Nephron progenitor cell (in vitro differentiated cells): ENCODE data around the gene EPHB1.
"Not testable (repeated sequence)": the region's sequence is repeated elsewhere in the genome, so short reads cannot be mapped to it uniquely, and the experiment has no call there.

ENCODE experiments used
- DNase-seq: peaks from one replicate; pipeline ENCODE4 v3.0.0; 2021
- H3K27ac Mint-ChIP-seq: 2 replicates; pipeline ENCODE4 v1.8.0; 2021; ENCODE audit warnings: mild to moderate bottlenecking, moderate library complexity, mixed read lengths
- H3K27me3 Mint-ChIP-seq: 2 replicates; pipeline ENCODE4 v1.8.0; 2021; ENCODE audit warnings: mild to moderate bottlenecking, low read depth, mixed read lengths; ENCODE audit not compliant: poor library complexity
- H3K36me3 Mint-ChIP-seq: 2 replicates; pipeline ENCODE4 v1.8.0; 2021; ENCODE audit warnings: low read depth, mixed read lengths
- H3K4me1 Mint-ChIP-seq: 2 replicates; pipeline ENCODE4 v1.8.0; 2021; ENCODE audit warnings: mixed read lengths
- H3K4me3 Mint-ChIP-seq: 2 replicates; pipeline ENCODE4 v1.8.0; 2021; ENCODE audit warnings: mild to moderate bottlenecking, moderate library complexity, mixed read lengths
- H3K9me3 Mint-ChIP-seq: 2 replicates; pipeline ENCODE4 v1.8.0; 2021; ENCODE audit warnings: mild to moderate bottlenecking, moderate library complexity, mixed read lengths
- CTCF ChIP-seq: fragments of 200-600 bp; sonication (generic); IDR thresholded peaks from 2 replicates; pipeline ENCODE4 v1.5.0; 2021; ENCODE audit warnings: antibody characterized with exemption

EPHB1 gene

DNA sequence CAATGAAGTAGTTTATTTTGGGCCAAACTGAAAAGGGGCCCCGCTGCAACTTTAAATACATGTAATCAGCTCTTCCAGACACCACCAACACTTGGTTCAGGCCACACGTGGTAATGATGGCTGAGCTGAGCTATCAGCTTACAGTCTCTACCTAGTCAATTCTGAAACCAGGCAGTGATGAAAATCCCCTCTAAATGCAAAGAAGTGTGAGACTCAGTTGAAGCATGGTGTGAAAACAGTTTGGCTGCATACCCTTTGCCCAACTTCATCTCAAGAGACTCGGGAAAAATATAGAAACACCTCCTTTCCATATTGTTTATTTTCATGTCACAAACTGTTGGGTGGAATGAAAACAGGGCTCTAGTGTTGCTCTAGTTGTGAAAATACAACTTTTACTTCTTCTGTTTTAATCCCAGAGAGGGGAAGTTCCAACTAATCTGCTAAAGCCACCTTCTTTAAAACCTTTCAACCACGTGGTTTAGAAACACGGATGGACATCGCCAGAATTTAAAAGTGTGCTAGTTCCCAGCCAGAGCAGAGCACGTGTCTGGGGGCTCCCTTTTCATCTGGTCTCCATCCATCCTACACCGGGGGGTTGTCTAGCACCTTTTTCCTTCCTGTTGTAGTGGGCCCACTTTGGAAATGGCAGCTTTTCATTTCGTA, 229.1 kb downstream of the EPHB1 start:
- no peak overlapping the region for H3K27ac Mint-ChIP-seq
- no peak for DNase-seq
- no peak overlapping the region for H3K4me3 Mint-ChIP-seq
- peaks cover 9% of the 10 kb centered on the region for H3K9me3 Mint-ChIP-seq
- no peaks in the 10 kb centered on the region for H3K36me3 Mint-ChIP-seq
- H3K27me3 Mint-ChIP-seq, result no peaks in the 10 kb centered on the region
- TF ChIP-seq CTCF, result no peak
- H3K4me1 Mint-ChIP-seq, result peaks cover 22% of the 10 kb centered on the region

DNA sequence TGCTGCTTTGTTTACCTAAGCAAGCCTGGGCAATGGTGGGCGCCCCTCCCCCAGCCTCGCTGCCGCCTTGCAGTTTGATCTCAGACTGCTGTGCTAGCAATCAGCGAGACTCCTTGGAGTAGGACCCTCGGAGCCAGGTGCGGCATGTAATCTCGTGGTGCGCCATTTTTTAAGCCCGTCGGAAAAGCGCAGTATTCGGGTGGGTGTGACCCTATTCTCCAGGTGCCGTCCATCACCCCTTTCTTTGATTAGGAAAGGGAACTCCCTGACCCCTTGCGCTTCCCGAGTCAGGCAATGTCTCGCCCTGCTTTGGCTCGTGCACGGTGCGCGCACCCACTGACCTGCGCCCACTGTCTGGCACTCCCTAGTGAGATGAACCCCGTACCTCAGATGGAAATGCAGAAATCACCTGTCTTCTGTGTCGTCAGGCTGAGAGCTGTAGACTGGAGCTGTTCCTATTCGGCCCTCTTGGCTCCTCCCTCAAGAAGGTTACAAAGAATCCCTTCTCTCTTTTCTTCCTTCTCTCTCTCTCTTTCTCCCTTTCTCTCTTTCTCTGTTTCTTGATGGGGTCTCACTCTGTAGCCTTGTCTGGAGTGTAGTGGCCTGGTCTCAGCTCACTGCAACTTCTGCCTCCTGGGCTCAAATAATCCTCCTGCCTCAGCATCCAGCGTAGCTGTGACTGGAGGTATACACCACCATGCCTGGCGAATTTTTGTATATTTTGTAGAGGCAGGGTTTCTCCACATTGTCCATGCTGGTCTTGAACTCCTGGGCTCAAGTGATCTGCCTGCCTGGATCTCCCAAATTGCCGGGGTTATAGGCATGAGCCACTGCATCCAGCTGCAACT, 235.9 kb downstream of the EPHB1 start:
- not testable (repeated sequence) for DNase-seq, H3K27me3 Mint-ChIP-seq, H3K9me3 Mint-ChIP-seq, H3K36me3 Mint-ChIP-seq
- Mint-ChIP-seq H3K27ac (peak overlapping the region; percentile 70), H3K4me3 (peak overlapping the region; percentile 85), H3K4me1 (peaks cover 54% of the 10 kb centered on the region)

DNA sequence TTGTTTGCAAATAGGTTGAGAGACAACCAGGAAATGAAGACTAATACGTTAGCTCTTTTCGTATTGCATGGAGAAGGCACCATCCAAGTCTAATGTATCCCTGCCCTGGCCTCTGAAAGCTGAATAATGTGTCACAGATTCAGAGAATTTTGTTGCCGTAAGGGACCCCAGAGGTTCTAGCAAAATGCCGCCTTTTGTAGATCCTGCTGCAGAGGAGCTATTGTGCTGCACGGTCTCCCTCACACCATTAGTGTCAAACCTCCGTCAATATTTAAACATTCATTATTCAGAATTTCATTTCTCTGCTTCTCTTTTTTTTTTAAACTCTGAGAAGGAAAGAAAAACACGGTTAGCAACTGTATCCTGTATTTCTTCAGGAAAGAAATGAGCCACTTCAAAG, 238.7 kb downstream of the EPHB1 start:
- no peak for DNase-seq
- Mint-ChIP-seq H3K4me1 (peaks cover 81% of the 10 kb centered on the region), H3K9me3 (peaks cover 9% of the 10 kb centered on the region), H3K27me3 (peaks cover 3% of the 10 kb centered on the region), H3K4me3 (no peak overlapping the region), H3K36me3 (no peaks in the 10 kb centered on the region), H3K27ac (no peak overlapping the region)
- TF ChIP-seq CTCF, result no peak

DNA sequence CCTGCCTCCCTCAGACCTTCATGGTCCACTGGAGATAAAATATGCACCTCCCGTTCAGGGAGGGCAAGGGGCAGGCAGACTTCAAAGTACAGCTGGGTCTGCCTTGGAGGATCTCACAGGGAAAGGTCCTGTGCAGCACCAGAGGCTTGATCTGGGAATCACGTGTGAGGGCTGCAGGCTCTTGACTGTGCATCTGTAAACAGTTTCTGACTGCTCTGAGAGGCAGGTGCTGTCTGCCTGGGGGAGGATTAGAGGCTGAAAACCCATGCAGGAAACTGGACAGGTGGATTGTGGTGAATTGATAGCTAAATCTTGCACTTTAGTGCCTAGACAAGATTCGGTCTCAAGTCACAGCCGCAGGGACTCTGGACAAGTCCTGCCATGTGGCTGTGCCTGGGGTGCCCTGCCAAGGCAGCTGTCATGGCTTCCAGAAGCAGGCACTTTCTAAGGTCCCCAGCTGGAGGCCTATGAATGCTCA, 239.3 kb downstream of the EPHB1 start:
- Mint-ChIP-seq H3K36me3 (no peaks in the 10 kb centered on the region), H3K27ac (no peak overlapping the region), H3K4me3 (peak overlapping the region; percentile 25), H3K27me3 (peaks cover 3% of the 10 kb centered on the region), H3K4me1 (peaks cover 83% of the 10 kb centered on the region), H3K9me3 (peaks cover 8% of the 10 kb centered on the region)
- TF ChIP-seq CTCF, result no peak
- peak; percentile 67 for DNase-seq

GRCh38 chr3:135034891-135035440, 239.9 kb downstream of the EPHB1 start:
- DNase-seq, result no peak
- H3K27me3 Mint-ChIP-seq, result peaks cover 3% of the 10 kb centered on the region
- no peaks in the 10 kb centered on the region for H3K36me3 Mint-ChIP-seq
- no peak overlapping the region for H3K4me3 Mint-ChIP-seq
- peaks cover 8% of the 10 kb centered on the region for H3K9me3 Mint-ChIP-seq
- TF ChIP-seq CTCF, result no peak
- H3K27ac Mint-ChIP-seq, result no peak overlapping the region
- peaks cover 84% of the 10 kb centered on the region for H3K4me1 Mint-ChIP-seq

DNA sequence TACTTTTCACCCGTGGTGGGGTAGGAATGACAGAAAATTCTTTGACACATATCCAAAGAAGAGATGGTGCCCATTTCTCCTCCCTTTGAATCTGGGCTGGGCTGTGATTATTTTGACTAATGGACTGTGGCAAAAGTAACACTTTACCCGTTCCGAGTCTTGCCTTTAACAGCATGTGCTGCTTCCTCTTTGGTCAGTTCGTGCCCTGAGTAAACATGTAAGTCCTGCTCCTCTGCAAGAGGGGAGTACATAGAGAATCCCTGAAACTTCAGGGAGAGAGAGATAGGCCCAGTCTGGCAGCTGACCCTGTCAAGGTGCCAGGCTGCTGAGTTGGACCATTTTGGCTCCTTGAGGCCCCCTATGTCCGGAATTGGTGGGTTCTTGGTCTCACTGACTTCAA, 243.1 kb downstream of the EPHB1 start:
- peak overlapping the region; percentile 94 for H3K27ac Mint-ChIP-seq
- no peaks in the 10 kb centered on the region for H3K36me3 Mint-ChIP-seq
- TF ChIP-seq CTCF, result no peak
- DNase-seq, result no peak
- peaks cover 3% of the 10 kb centered on the region for H3K9me3 Mint-ChIP-seq
- peaks cover 2% of the 10 kb centered on the region for H3K27me3 Mint-ChIP-seq
- peaks cover 71% of the 10 kb centered on the region for H3K4me1 Mint-ChIP-seq
- H3K4me3 Mint-ChIP-seq, result no peak overlapping the region

- not testable (repeated sequence) for H3K36me3 Mint-ChIP-seq, H3K9me3 Mint-ChIP-seq, DNase-seq, H3K4me3 Mint-ChIP-seq, H3K27me3 Mint-ChIP-seq, H3K27ac Mint-ChIP-seq
- H3K4me1 Mint-ChIP-seq, result peaks cover 58% of the 10 kb centered on the region
Observed at GRCh38 chr3:135039536-135039935, 244.5 kb downstream of the EPHB1 start.
